ENCODE data around the gene ABI3BP. TPM values are rescaled to one million over a fixed set of nuclear protein-coding genes. Genes with fewer than 3 reads are reported as not detected.

ABI3BP gene
- total RNA-seq, 4 donors from 2014 or later, result 12.3 to 57.8 (median 22.0) TPM

DNA sequence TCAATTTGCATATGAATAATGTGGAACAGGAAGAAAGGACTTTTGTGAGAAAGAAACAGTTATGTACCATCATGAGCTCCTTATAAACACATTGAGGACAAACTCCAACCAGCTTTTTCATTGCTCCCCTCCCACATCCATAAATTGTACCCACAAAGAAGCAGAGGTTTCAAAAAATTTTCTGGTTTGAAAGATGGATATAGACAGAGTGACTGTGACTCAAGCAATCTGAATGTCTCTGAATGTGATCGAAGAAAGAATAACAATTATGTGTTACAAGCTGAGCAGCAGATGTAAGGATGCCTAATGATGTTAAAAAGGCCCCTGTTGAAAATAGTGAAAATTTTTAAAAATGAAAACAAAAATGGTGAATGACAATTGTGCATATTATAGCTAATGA, 156.6 kb downstream of the ABI3BP start:
- H3K4me3 ChIP-seq (ENCODE audit: low read depth, poor library complexity, severe bottlenecking), result no peak overlapping the region
- WGBS, 2 donors, result 70 to 88% methylated on average over 1 of the region's 1 CpG
- TF ChIP-seq, protein P1, sequence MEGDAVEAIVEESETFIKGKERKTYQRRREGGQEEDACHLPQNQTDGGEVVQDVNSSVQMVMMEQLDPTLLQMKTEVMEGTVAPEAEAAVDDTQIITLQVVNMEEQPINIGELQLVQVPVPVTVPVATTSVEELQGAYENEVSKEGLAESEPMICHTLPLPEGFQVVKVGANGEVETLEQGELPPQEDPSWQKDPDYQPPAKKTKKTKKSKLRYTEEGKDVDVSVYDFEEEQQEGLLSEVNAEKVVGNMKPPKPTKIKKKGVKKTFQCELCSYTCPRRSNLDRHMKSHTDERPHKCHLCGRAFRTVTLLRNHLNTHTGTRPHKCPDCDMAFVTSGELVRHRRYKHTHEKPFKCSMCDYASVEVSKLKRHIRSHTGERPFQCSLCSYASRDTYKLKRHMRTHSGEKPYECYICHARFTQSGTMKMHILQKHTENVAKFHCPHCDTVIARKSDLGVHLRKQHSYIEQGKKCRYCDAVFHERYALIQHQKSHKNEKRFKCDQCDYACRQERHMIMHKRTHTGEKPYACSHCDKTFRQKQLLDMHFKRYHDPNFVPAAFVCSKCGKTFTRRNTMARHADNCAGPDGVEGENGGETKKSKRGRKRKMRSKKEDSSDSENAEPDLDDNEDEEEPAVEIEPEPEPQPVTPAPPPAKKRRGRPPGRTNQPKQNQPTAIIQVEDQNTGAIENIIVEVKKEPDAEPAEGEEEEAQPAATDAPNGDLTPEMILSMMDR (IDR thresholded peaks at IDR 0.05), result no peak
- no peak for TF ChIP-seq POLR2A (IDR thresholded peaks at IDR 0.05)
- DNase-seq (ENCODE audit: low spot score in 2 of 2), result no peak
- intact Hi-C loops (cut with DNase I; ENCODE audit: low total_unique reads), result no loop called here

DNA sequence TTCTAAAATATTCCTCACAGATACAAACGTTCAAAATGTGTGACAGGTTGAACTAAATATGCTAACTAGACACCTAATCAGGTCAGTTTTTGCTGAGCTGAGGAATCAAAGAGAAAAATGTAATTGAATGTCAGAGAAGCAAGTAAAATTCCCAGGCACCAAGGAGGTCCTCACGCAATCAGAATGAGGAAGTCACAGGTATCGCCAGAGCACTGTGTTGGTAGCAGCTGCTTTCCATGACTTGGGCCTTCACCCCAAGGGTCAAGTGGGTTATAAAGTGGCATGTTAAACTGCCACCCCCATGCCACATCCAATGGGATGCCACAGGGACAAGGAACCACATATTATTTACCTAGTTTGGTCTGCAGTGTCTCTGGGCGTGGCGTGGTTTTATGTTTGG, 158.9 kb downstream of the ABI3BP start:
- intact Hi-C loops (cut with DNase I; ENCODE audit: low total_unique reads), result no loop called here
- 87 to 95% methylated on average over 5 of the region's 5 CpGs for WGBS, 2 donors
- TF ChIP-seq, protein P1 (IDR thresholded peaks at IDR 0.05), result no peak
- no peak for TF ChIP-seq POLR2A (IDR thresholded peaks at IDR 0.05)
- H3K4me3 ChIP-seq (ENCODE audit: low read depth, poor library complexity, severe bottlenecking), result no peak overlapping the region
- no peak for DNase-seq (ENCODE audit: low spot score in 2 of 2)

DNA sequence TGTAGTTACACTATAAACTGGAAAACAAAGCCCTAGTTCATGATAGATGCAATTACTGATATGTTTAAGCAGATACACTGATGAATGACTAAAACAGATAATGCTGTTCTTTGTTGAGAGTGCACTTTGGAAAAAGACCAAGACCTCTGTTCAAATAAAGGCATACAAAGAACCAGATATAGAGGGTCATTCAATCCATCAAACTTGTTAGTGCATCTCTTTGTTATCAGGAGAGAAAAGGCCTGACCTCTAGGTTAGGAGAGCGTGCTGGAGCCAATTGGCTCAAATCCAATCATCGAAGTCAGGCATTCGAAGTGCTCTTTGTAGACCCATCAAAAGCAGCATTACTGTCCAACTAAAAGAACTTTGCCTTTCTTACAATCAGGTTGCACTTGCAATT, 159.7 kb downstream of the ABI3BP start:
- 78 to 84% methylated on average over 3 of the region's 3 CpGs for WGBS, 2 donors
- intact Hi-C loops (cut with DNase I; ENCODE audit: low total_unique reads), result no loop called here
- no peak overlapping the region for H3K4me3 ChIP-seq (ENCODE audit: low read depth, poor library complexity, severe bottlenecking)
- no peak for DNase-seq (ENCODE audit: low spot score in 2 of 2)
- no peak for TF ChIP-seq POLR2A (IDR thresholded peaks at IDR 0.05)
- TF ChIP-seq, protein P1 (IDR thresholded peaks at IDR 0.05), result no peak

DNA sequence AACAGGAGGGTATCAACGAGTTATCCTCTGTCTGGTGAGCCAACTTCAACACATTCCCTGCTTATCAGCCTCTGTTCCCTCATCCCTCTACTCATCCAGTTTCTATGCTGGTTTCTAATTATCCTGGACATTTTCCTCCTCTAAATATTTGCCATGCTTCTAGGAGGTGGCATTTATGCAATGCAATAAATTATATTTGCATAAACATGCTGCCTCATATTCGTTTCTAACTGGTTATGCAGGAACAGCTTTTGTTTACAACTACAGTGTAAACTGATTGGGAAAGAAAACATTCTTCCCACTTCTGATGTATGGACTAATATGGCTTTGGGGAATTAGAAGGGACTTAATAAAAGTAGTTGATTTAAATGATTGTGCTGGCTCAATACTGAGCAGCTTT, 161.6 kb downstream of the ABI3BP start:
- DNase-seq (ENCODE audit: low spot score in 2 of 2), result no peak
- intact Hi-C loops (cut with DNase I; ENCODE audit: low total_unique reads), result no loop called here
- WGBS, 2 donors, result 67 to 70% methylated on average over 2 of the region's 2 CpGs

DNA sequence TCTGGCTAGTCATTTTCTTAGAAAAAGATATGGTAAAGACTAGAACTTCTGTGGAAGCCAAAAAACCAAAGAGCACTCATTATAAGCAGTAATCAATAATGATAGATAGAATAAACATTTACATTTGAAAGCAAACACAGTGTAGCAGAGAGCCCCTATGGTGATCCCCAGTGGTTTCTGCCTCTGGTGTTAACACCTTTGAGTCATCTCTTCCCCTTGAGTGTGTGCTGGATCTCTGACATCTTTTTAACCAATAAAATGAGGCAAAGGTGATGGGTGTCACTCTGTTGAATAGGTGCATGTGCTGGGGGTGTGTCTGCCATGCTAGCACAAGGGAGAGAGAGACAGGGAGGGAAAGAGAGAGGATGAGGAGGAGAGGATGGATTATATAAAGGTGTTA, 162.3 kb downstream of the ABI3BP start:
- no peak for TF ChIP-seq POLR2A (IDR thresholded peaks at IDR 0.05)
- TF ChIP-seq, protein P1 (IDR thresholded peaks at IDR 0.05), result no peak
- H3K4me3 ChIP-seq (ENCODE audit: low read depth, poor library complexity, severe bottlenecking), result no peak overlapping the region
- intact Hi-C loops (cut with DNase I; ENCODE audit: low total_unique reads), result no loop called here
- DNase-seq (ENCODE audit: low spot score in 2 of 2), result no peak

More for the DNA sequence above, 161.6 kb downstream of the ABI3BP start:
- H3K4me3 ChIP-seq (ENCODE audit: low read depth, poor library complexity, severe bottlenecking), result no peak overlapping the region
- TF ChIP-seq POLR2A (IDR thresholded peaks at IDR 0.05), result no peak
- TF ChIP-seq, protein P1 (IDR thresholded peaks at IDR 0.05), result no peak

DNA sequence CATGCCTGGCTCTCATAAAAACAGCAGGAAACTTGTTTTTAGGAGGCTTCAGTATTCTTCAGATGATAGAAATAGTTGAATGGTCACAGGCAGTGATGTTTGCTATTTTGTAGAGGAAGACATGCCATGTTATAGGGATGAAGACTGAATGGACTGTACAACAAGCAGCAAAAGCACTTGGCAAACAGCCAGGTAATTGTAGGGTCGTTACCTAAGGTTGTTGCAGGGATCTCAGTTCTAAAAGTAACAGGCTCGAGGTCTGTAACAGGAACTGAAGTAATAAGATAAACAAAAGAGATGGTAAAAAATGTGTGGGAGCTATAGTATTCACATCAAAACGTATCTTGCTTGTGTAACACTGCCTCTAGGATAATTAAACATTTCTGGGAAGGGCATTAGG, 167.6 kb downstream of the ABI3BP start:
- intact Hi-C loops (cut with DNase I; ENCODE audit: low total_unique reads), result no loop called here
- 61 to 66% methylated on average over 3 of the region's 3 CpGs for WGBS, 2 donors
- no peak for DNase-seq (ENCODE audit: low spot score in 2 of 2)
- no peak for TF ChIP-seq POLR2A (IDR thresholded peaks at IDR 0.05)
- TF ChIP-seq, protein P1 (IDR thresholded peaks at IDR 0.05), result no peak
- no peak overlapping the region for H3K4me3 ChIP-seq (ENCODE audit: low read depth, poor library complexity, severe bottlenecking)
